Activated naive CD4-positive, alpha-beta T cell treated with anti-CD3 and anti-CD28 coated beads, Interleukin-2, amount 10 ng/mL, durations not matched to agents 7 days and 5 days (primary cell): ENCODE measurements around the gene REC114.
"Not testable (repeated sequence)": the region's sequence is repeated elsewhere in the genome, so short reads cannot be mapped to it uniquely, and the experiment has no call there.

Experiments
- CTCF ChIA-PET: fragments of 350-600 bp; sonication (Branson Sonifier 250); formaldehyde crosslinking; loops from one replicate; lab custom pipeline; 2021; ENCODE audit warnings: antibody characterized with exemption; lab: Charles Lee
- DNase-seq: peaks from one replicate; pipeline ENCODE4 v3.0.0-alpha.2; 2020
- H3K27ac Mint-ChIP-seq: one replicate; pipeline ENCODE4 v1.8.0; 2021; ENCODE audit warnings: mild to moderate bottlenecking, moderate library complexity, mixed read lengths
- H3K27me3 Mint-ChIP-seq: one replicate; pipeline ENCODE4 v1.8.0; 2021; ENCODE audit warnings: mild to moderate bottlenecking, mixed read lengths
- H3K36me3 Mint-ChIP-seq: one replicate; pipeline ENCODE4 v1.8.0; 2021; ENCODE audit warnings: mixed read lengths
- H3K4me1 Mint-ChIP-seq: one replicate; pipeline ENCODE4 v1.8.0; 2021; ENCODE audit warnings: mixed read lengths
- H3K4me3 Mint-ChIP-seq: one replicate; pipeline ENCODE4 v1.8.0; 2021; ENCODE audit warnings: mild to moderate bottlenecking, moderate library complexity, mixed read lengths
- H3K9me3 Mint-ChIP-seq: one replicate; pipeline ENCODE4 v1.8.0; 2021; ENCODE audit warnings: mixed read lengths

Gene REC114, protein sequence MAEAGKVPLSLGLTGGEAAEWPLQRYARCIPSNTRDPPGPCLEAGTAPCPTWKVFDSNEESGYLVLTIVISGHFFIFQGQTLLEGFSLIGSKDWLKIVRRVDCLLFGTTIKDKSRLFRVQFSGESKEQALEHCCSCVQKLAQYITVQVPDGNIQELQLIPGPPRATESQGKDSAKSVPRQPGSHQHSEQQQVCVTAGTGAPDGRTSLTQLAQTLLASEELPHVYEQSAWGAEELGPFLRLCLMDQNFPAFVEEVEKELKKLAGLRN

DNA sequence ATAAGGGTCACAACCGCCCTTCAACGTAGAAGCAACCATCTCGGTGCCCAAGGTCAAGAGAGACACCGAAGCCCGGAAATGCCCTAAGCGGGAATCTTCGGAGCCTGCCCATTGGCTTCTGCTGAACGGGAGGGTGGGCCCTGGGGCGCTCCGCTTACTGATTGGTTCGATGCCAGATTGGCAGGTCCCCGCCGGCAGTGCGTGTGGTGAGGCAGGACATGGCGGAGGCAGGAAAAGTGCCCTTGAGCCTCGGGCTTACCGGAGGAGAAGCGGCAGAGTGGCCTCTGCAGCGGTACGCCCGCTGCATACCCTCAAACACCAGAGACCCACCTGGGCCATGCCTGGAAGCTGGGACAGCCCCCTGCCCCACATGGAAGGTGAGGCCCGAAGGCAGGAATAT is at the start of gene REC114:
TSS of gene REC114 (plus strand) at position 197 of the 400 bp plus-strand sequence. CDS start at position 219, 22 bp downstream.
- no peak within 1 kb of the TSS for H3K4me3 Mint-ChIP-seq
- CTCF ChIA-PET, result no interaction called here
- peaks cover 4% of the 10 kb centered on the region for H3K9me3 Mint-ChIP-seq
- H3K4me1 Mint-ChIP-seq, result peaks cover 8% of the 10 kb centered on the region
- no peaks in the 10 kb centered on the region for H3K36me3 Mint-ChIP-seq
- H3K27me3 Mint-ChIP-seq, result no peaks in the 10 kb centered on the region
- no peak within 1 kb of the TSS for H3K27ac Mint-ChIP-seq
- DNase-seq, result no peak

DNA sequence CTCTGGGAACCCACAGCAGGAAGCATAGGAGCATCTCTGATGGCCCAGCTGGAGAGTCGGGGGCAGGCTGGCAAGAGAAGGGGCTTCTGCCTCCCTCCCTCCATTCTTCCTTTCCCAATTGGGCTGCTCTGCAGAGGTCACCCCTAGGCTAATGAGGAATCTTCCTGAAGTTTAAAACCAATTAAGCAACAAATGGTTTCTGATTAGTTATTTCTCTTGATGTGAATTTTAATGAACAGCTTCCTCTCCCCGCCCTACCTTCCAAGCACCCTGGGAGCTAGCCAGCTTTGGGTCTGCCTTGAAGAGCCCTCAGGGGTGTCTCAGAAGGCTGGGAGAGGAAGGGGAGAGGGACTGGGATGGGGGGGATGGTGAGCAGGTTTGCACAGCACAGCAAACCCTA is 49.6 kb upstream of the REC114 start:
- DNase-seq, result no peak
- no peaks in the 10 kb centered on the region for H3K9me3 Mint-ChIP-seq
- H3K36me3 Mint-ChIP-seq, result no peaks in the 10 kb centered on the region
- peaks cover 21% of the 10 kb centered on the region for H3K27me3 Mint-ChIP-seq
- H3K27ac Mint-ChIP-seq, result no peak overlapping the region
- CTCF ChIA-PET, result no interaction called here
- no peak overlapping the region for H3K4me3 Mint-ChIP-seq
- H3K4me1 Mint-ChIP-seq, result no peaks in the 10 kb centered on the region

- CTCF ChIA-PET, result no interaction called here
- no peak for DNase-seq
These were observed 48.2 kb upstream of the REC114 start for GRCh38 chr15:73394782-73395181.

DNA sequence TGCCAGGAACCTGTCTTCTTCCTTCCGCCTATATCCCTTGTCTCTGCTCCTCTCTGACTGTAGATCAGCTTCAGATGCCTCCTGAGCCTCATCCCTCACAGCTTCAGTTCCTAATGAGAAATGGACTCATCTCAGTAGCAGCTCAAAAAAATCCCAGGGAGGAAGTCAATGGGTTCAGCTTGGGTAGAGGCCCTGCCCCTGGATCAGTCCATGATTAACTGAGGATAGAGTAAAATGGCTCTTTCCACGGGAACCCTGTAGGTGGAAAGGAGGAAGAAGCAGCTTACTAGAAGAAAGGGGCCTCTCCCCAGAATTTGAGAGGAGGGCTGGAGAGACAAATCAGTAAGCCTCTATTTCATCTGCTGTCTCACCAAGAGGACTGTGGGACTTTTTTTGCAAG is 47.3 kb upstream of the REC114 start:
- H3K9me3 Mint-ChIP-seq, result no peaks in the 10 kb centered on the region
- no peaks in the 10 kb centered on the region for H3K4me1 Mint-ChIP-seq
- H3K4me3 Mint-ChIP-seq, result no peak overlapping the region
- DNase-seq, result no peak
- H3K27ac Mint-ChIP-seq, result no peak overlapping the region
- no peaks in the 10 kb centered on the region for H3K36me3 Mint-ChIP-seq
- H3K27me3 Mint-ChIP-seq, result peaks cover 21% of the 10 kb centered on the region
- CTCF ChIA-PET, result no interaction called here

More at GRCh38 chr15:73394782-73395181, 48.2 kb upstream of the REC114 start:
- H3K27ac Mint-ChIP-seq, result no peak overlapping the region
- no peak overlapping the region for H3K4me3 Mint-ChIP-seq
- no peaks in the 10 kb centered on the region for H3K36me3 Mint-ChIP-seq
- peaks cover 27% of the 10 kb centered on the region for H3K27me3 Mint-ChIP-seq
- H3K9me3 Mint-ChIP-seq, result no peaks in the 10 kb centered on the region
- H3K4me1 Mint-ChIP-seq, result no peaks in the 10 kb centered on the region

DNA sequence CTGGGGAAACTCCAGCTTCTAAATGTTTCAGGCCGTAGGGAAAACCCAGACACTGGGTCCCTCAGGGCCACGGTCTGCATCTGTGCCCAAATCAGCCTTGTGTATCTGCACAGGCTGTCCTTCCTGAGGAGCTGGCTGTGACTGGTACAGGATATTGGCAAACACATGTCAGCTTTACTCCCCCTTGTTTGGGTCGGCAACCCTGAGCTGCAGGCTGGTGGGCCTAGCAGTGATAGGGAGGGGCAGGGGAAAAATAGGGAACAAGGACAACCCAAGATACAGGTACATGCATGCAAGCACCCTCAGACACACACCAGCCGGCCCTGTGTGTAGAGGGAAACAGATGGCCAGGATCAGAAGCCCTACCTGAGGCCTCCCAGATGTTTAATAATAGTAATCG is 45.5 kb upstream of the REC114 start:
- Mint-ChIP-seq H3K27ac (no peak overlapping the region), H3K36me3 (no peaks in the 10 kb centered on the region), H3K9me3 (no peaks in the 10 kb centered on the region), H3K4me1 (no peaks in the 10 kb centered on the region), H3K27me3 (peaks cover 10% of the 10 kb centered on the region), H3K4me3 (no peak overlapping the region)
- DNase-seq, result no peak
- CTCF ChIA-PET, result interaction anchor here (0.8 kb wide), 1 partner anchor 479 kb away, joined by 3 read pairs; no protein-coding TSS in a partner anchor

DNA sequence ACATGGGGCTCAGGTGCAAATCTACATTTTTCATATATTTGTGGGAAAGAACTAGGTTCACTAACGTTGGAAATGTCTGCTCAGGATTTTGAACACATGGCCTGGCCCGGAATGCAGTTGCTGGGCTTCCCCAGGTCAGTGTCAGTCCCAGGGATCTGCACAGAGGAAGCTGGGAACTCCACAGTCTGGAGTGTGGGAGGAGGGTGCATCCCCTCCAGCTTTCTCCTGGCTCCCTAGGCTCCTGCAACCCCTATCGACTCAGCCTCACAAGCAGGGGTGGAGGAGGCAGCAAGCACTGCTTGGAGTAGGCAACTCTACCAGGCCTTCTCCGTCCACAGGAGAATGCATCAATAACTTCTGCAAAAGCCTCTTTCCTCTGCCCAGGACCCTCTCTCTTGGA is 44.1 kb upstream of the REC114 start:
- no peak overlapping the region for H3K27ac Mint-ChIP-seq
- H3K4me1 Mint-ChIP-seq, result no peaks in the 10 kb centered on the region
- no peak overlapping the region for H3K4me3 Mint-ChIP-seq
- DNase-seq, result no peak
- CTCF ChIA-PET, result no interaction called here
- H3K36me3 Mint-ChIP-seq, result no peaks in the 10 kb centered on the region
- peaks cover 7% of the 10 kb centered on the region for H3K27me3 Mint-ChIP-seq
- no peaks in the 10 kb centered on the region for H3K9me3 Mint-ChIP-seq

DNA sequence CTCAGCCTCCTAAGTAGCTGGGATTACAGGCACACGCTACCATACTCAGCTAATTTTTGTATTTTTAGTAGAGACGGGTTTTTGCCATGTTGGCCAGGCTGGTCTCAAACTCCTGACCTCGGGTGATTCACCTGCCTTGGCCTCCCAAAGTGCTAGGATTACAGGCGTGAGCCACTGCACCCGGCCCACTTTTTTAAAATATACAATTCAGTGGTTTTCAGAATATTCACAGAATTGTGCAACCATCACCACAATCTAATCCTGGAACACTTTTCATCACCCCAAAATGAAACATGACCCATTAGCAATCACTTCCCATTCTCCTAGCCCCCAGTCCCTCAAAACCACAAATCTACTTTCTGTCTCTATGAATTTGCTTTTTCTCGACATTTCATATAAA is 42.7 kb upstream of the REC114 start:
- H3K36me3 Mint-ChIP-seq, H3K27ac Mint-ChIP-seq, H3K9me3 Mint-ChIP-seq, DNase-seq, H3K4me3 Mint-ChIP-seq, H3K4me1 Mint-ChIP-seq, H3K27me3 Mint-ChIP-seq, CTCF ChIA-PET: not testable (repeated sequence)

- Mint-ChIP-seq H3K4me3 (no peak overlapping the region), H3K36me3 (no peaks in the 10 kb centered on the region), H3K4me1 (no peaks in the 10 kb centered on the region), H3K27ac (no peak overlapping the region), H3K27me3 (peaks cover 7% of the 10 kb centered on the region), H3K9me3 (no peaks in the 10 kb centered on the region)
- CTCF ChIA-PET, result no interaction called here
- DNase-seq, result no peak
These were observed 39.8 kb upstream of the REC114 start for GRCh38 chr15:73403171-73403570.

- H3K27ac Mint-ChIP-seq, result no peak overlapping the region
- no peak overlapping the region for H3K4me3 Mint-ChIP-seq
- CTCF ChIA-PET, result no interaction called here
- H3K9me3 Mint-ChIP-seq, result no peaks in the 10 kb centered on the region
- no peaks in the 10 kb centered on the region for H3K4me1 Mint-ChIP-seq
- peaks cover 8% of the 10 kb centered on the region for H3K27me3 Mint-ChIP-seq
- no peak for DNase-seq
- no peaks in the 10 kb centered on the region for H3K36me3 Mint-ChIP-seq
These were observed 28.1 kb upstream of the REC114 start for GRCh38 chr15:73414876-73415275.

- peaks cover 6% of the 10 kb centered on the region for H3K27me3 Mint-ChIP-seq
- H3K36me3 Mint-ChIP-seq, result no peaks in the 10 kb centered on the region
- H3K4me1 Mint-ChIP-seq, result no peaks in the 10 kb centered on the region
- CTCF ChIA-PET, result no interaction called here
- H3K4me3 Mint-ChIP-seq, result no peak overlapping the region
- H3K27ac Mint-ChIP-seq, result no peak overlapping the region
- no peaks in the 10 kb centered on the region for H3K9me3 Mint-ChIP-seq
- DNase-seq, result no peak
These were observed 18.5 kb upstream of the REC114 start for GRCh38 chr15:73424506-73424905.

DNA sequence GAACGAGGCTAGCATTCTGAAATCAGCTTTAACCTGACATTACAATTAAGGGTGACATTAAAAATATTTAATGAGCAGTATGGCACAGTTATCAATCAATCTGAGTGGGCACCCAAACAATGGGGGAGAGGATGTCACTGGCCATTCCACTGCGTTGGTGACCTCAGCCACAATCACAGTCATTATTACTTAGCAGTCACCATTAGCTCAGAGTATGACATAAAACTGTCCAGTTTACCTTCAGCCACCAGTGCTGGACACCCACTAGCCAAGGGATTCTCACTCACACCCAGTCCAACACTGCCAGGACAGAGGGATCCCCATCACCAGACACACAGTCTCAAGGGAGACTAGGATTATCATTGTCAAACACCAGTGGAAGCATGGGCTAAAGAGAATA is 17.5 kb upstream of the REC114 start:
- Mint-ChIP-seq H3K9me3 (no peaks in the 10 kb centered on the region), H3K27me3 (peaks cover 6% of the 10 kb centered on the region), H3K27ac (no peak overlapping the region), H3K4me3 (no peak overlapping the region), H3K4me1 (no peaks in the 10 kb centered on the region), H3K36me3 (no peaks in the 10 kb centered on the region)
- no peak for DNase-seq
- CTCF ChIA-PET, result no interaction called here

GRCh38 chr15:73426323-73426994 is 16.5 kb upstream of the REC114 start:
- Mint-ChIP-seq H3K4me3 (no peak overlapping the region), H3K27me3 (peaks cover 8% of the 10 kb centered on the region), H3K27ac (no peak overlapping the region), H3K36me3 (no peaks in the 10 kb centered on the region), H3K4me1 (no peaks in the 10 kb centered on the region), H3K9me3 (no peaks in the 10 kb centered on the region)
- CTCF ChIA-PET, result no interaction called here
- DNase-seq, result no peak

- H3K4me1 Mint-ChIP-seq, H3K4me3 Mint-ChIP-seq, H3K27ac Mint-ChIP-seq, H3K9me3 Mint-ChIP-seq, CTCF ChIA-PET, H3K36me3 Mint-ChIP-seq, DNase-seq: not testable (repeated sequence)
- peaks cover 20% of the 10 kb centered on the region for H3K27me3 Mint-ChIP-seq
These were observed 11.6 kb upstream of the REC114 start for GRCh38 chr15:73431329-73431728.

GRCh38 chr15:73433873-73434272 is 9.1 kb upstream of the REC114 start:
- Mint-ChIP-seq H3K36me3 (no peaks in the 10 kb centered on the region), H3K27ac (no peak overlapping the region), H3K4me1 (no peaks in the 10 kb centered on the region), H3K9me3 (no peaks in the 10 kb centered on the region), H3K4me3 (no peak overlapping the region), H3K27me3 (peaks cover 19% of the 10 kb centered on the region)
- DNase-seq, result no peak
- CTCF ChIA-PET, result no interaction called here

DNA sequence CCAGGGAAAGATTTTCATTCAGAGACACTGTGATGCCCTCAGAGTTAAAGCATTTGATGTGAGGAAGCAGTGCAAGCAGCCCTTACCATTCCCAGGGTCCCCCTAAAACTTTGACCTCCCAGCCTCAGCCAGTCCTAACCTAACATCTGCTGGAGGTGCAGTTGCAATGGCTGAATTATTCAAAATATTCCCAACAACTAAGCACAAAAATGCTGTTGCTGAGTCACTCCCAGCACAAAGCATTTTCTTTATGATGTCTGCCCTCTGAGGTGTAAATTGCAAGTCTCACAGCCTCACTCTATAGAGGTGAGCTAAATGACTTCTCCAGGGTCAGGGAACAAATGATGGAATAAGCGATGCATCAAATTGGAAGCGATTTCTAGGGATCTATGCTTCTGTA is 6.4 kb upstream of the REC114 start:
- H3K27me3 Mint-ChIP-seq, result peaks cover 15% of the 10 kb centered on the region
- no peak overlapping the region for H3K27ac Mint-ChIP-seq
- no peak overlapping the region for H3K4me3 Mint-ChIP-seq
- CTCF ChIA-PET, result no interaction called here
- H3K4me1 Mint-ChIP-seq, result no peaks in the 10 kb centered on the region
- H3K36me3 Mint-ChIP-seq, result no peaks in the 10 kb centered on the region
- DNase-seq, result no peak
- H3K9me3 Mint-ChIP-seq, result no peaks in the 10 kb centered on the region
